ENCODE results near the gene PHLDB2.

The PHLDB2 gene

GRCh38 chr3:111899966-111900365 lies 40.9 kb downstream of the PHLDB2 start:
- Histone ChIP-seq H3K36me3 (ENCODE audit: control insufficient read depth, insufficient read depth, low read length) (peaks cover 4% of the 10 kb centered on the region), H3K4me1 (ENCODE audit: control insufficient read depth, insufficient read depth, low read length) (peaks cover 4% of the 10 kb centered on the region)
- WGBS, 2 experiments = 94 to 96% methylated on average over 2 of the region's 2 CpGs

DNA sequence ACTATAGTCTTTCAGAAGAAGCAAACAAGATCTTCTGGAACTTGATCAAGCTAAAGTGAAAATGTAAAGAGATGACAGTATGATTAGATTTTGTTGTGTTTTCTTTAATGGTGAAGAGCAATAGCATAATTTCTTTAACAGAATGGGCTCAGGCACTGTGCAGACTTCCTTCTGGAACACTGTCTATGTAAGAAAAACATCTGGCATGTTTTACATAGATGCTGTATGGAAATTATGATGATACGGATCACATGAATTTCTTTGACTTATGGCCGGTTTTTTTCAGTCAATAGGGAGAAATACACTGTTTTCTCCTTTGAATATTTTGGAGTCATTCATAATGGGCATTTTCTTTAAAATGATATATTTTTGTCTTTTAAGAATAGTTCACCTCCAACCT lies 42.6 kb downstream of the PHLDB2 start:
- Histone ChIP-seq H3K36me3 (ENCODE audit: control insufficient read depth, insufficient read depth, low read length) (peaks cover 4% of the 10 kb centered on the region), H3K4me1 (ENCODE audit: control insufficient read depth, insufficient read depth, low read length) (peaks cover 4% of the 10 kb centered on the region), H3K27ac (ENCODE audit: insufficient read depth, low read depth, low read length, poor library complexity, severe bottlenecking) (no peak overlapping the region), H3K9me3 (ENCODE audit: control insufficient read depth, low read length) (no peaks in the 10 kb centered on the region), H3K27me3 (ENCODE audit: control insufficient read depth, insufficient read depth, low read length, poor library complexity, severe bottlenecking) (no peaks in the 10 kb centered on the region), H3K4me3 (ENCODE audit: insufficient read depth, low read depth, low read length) (no peak overlapping the region)
- WGBS, 2 experiments = 89 to 97% methylated on average over 2 of the region's 2 CpGs

More at GRCh38 chr3:111899966-111900365, 40.9 kb downstream of the PHLDB2 start:
- Histone ChIP-seq H3K27ac (ENCODE audit: insufficient read depth, low read depth, low read length, poor library complexity, severe bottlenecking) (no peak overlapping the region), H3K4me3 (ENCODE audit: insufficient read depth, low read depth, low read length) (no peak overlapping the region), H3K27me3 (ENCODE audit: control insufficient read depth, insufficient read depth, low read length, poor library complexity, severe bottlenecking) (no peaks in the 10 kb centered on the region), H3K9me3 (ENCODE audit: control insufficient read depth, low read length) (no peaks in the 10 kb centered on the region)

- WGBS, 2 experiments = 96 to 97% methylated on average over 3 to 4 of the region's 4 CpGs
- peaks cover 4% of the 10 kb centered on the region for H3K4me1 ChIP-seq (ENCODE audit: control insufficient read depth, insufficient read depth, low read length)
- no peak overlapping the region for H3K4me3 ChIP-seq (ENCODE audit: insufficient read depth, low read depth, low read length)
- H3K9me3 ChIP-seq (ENCODE audit: control insufficient read depth, low read length) = no peaks in the 10 kb centered on the region
- H3K27me3 ChIP-seq (ENCODE audit: control insufficient read depth, insufficient read depth, low read length, poor library complexity, severe bottlenecking) = no peaks in the 10 kb centered on the region
- H3K36me3 ChIP-seq (ENCODE audit: control insufficient read depth, insufficient read depth, low read length) = peaks cover 4% of the 10 kb centered on the region
- H3K27ac ChIP-seq (ENCODE audit: insufficient read depth, low read depth, low read length, poor library complexity, severe bottlenecking) = no peak overlapping the region
These were observed 43.5 kb downstream of the PHLDB2 start for GRCh38 chr3:111902534-111902933.

- H3K4me3 ChIP-seq (ENCODE audit: insufficient read depth, low read depth, low read length) = no peak overlapping the region
- WGBS, 2 experiments = 63 to 79% methylated on average over 2 of the region's 2 CpGs
- H3K36me3 ChIP-seq (ENCODE audit: control insufficient read depth, insufficient read depth, low read length) = peaks cover 4% of the 10 kb centered on the region
- peaks cover 4% of the 10 kb centered on the region for H3K4me1 ChIP-seq (ENCODE audit: control insufficient read depth, insufficient read depth, low read length)
- no peaks in the 10 kb centered on the region for H3K9me3 ChIP-seq (ENCODE audit: control insufficient read depth, low read length)
- no peaks in the 10 kb centered on the region for H3K27me3 ChIP-seq (ENCODE audit: control insufficient read depth, insufficient read depth, low read length, poor library complexity, severe bottlenecking)
- H3K27ac ChIP-seq (ENCODE audit: insufficient read depth, low read depth, low read length, poor library complexity, severe bottlenecking) = no peak overlapping the region
These were observed 44.0 kb downstream of the PHLDB2 start for GRCh38 chr3:111903067-111903511.

GRCh38 chr3:111904376-111905241 lies 45.5 kb downstream of the PHLDB2 start:
- Histone ChIP-seq H3K4me1 (ENCODE audit: control insufficient read depth, insufficient read depth, low read length) (peaks cover 4% of the 10 kb centered on the region), H3K9me3 (ENCODE audit: control insufficient read depth, low read length) (no peaks in the 10 kb centered on the region), H3K4me3 (ENCODE audit: insufficient read depth, low read depth, low read length) (no peak overlapping the region), H3K27me3 (ENCODE audit: control insufficient read depth, insufficient read depth, low read length, poor library complexity, severe bottlenecking) (no peaks in the 10 kb centered on the region), H3K36me3 (ENCODE audit: control insufficient read depth, insufficient read depth, low read length) (no peaks in the 10 kb centered on the region), H3K27ac (ENCODE audit: insufficient read depth, low read depth, low read length, poor library complexity, severe bottlenecking) (no peak overlapping the region)
- WGBS, 2 experiments = 92 to 98% methylated on average over 4 of the region's 4 CpGs

DNA sequence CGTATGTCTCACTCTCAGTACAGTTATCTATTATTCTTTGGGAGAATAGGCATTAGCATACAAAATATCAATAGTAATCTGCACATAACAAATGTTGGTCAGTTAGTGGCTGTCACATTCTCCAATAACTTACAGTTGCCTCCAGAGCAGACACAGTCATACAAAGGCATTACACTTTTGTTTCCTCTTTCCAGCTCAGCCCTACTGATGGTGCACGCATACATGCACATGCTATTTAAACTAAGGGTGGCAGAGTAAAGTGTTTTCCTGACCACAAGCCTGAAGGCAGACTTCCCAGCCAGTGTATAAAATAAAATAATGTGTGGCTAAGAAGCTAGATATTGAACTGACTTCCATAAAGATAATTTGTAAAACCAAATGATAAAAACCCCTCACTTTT lies 47.6 kb downstream of the PHLDB2 start:
- Histone ChIP-seq H3K27me3 (ENCODE audit: control insufficient read depth, insufficient read depth, low read length, poor library complexity, severe bottlenecking) (no peaks in the 10 kb centered on the region), H3K9me3 (ENCODE audit: control insufficient read depth, low read length) (no peaks in the 10 kb centered on the region), H3K4me3 (ENCODE audit: insufficient read depth, low read depth, low read length) (no peak overlapping the region), H3K36me3 (ENCODE audit: control insufficient read depth, insufficient read depth, low read length) (no peaks in the 10 kb centered on the region), H3K4me1 (ENCODE audit: control insufficient read depth, insufficient read depth, low read length) (peaks cover 4% of the 10 kb centered on the region), H3K27ac (ENCODE audit: insufficient read depth, low read depth, low read length, poor library complexity, severe bottlenecking) (no peak overlapping the region)
- WGBS, 2 experiments = 88 to 95% methylated on average over 2 of the region's 2 CpGs

- WGBS, 2 experiments = 96% methylated on average over 4 of the region's 4 CpGs
- H3K27me3 ChIP-seq (ENCODE audit: control insufficient read depth, insufficient read depth, low read length, poor library complexity, severe bottlenecking) = no peaks in the 10 kb centered on the region
- no peak overlapping the region for H3K27ac ChIP-seq (ENCODE audit: insufficient read depth, low read depth, low read length, poor library complexity, severe bottlenecking)
- H3K4me3 ChIP-seq (ENCODE audit: insufficient read depth, low read depth, low read length) = no peak overlapping the region
- H3K9me3 ChIP-seq (ENCODE audit: control insufficient read depth, low read length) = no peaks in the 10 kb centered on the region
- H3K4me1 ChIP-seq (ENCODE audit: control insufficient read depth, insufficient read depth, low read length) = peaks cover 4% of the 10 kb centered on the region
- no peaks in the 10 kb centered on the region for H3K36me3 ChIP-seq (ENCODE audit: control insufficient read depth, insufficient read depth, low read length)
These were observed 48.1 kb downstream of the PHLDB2 start for GRCh38 chr3:111907151-111907550.

- H3K4me3 ChIP-seq (ENCODE audit: insufficient read depth, low read depth, low read length) = no peak overlapping the region
- H3K9me3 ChIP-seq (ENCODE audit: control insufficient read depth, low read length) = no peaks in the 10 kb centered on the region
- peaks cover 1% of the 10 kb centered on the region for H3K4me1 ChIP-seq (ENCODE audit: control insufficient read depth, insufficient read depth, low read length)
- WGBS, 2 experiments = 72 to 92% methylated on average over 2 of the region's 2 CpGs
- H3K27ac ChIP-seq (ENCODE audit: insufficient read depth, low read depth, low read length, poor library complexity, severe bottlenecking) = no peak overlapping the region
- no peaks in the 10 kb centered on the region for H3K27me3 ChIP-seq (ENCODE audit: control insufficient read depth, insufficient read depth, low read length, poor library complexity, severe bottlenecking)
- no peaks in the 10 kb centered on the region for H3K36me3 ChIP-seq (ENCODE audit: control insufficient read depth, insufficient read depth, low read length)
These were observed 51.7 kb downstream of the PHLDB2 start for GRCh38 chr3:111910806-111911205.

GRCh38 chr3:111911446-111911845 lies 52.4 kb downstream of the PHLDB2 start:
- 87 to 90% methylated on average over 3 of the region's 3 CpGs for WGBS, 2 experiments
- no peaks in the 10 kb centered on the region for H3K36me3 ChIP-seq (ENCODE audit: control insufficient read depth, insufficient read depth, low read length)

GRCh38 chr3:111913163-111913763 lies 54.2 kb downstream of the PHLDB2 start:
- H3K27me3 ChIP-seq (ENCODE audit: control insufficient read depth, insufficient read depth, low read length, poor library complexity, severe bottlenecking) = no peaks in the 10 kb centered on the region
- peaks cover 11% of the 10 kb centered on the region for H3K4me1 ChIP-seq (ENCODE audit: control insufficient read depth, insufficient read depth, low read length)
- H3K4me3 ChIP-seq (ENCODE audit: insufficient read depth, low read depth, low read length) = no peak overlapping the region
- no peak overlapping the region for H3K27ac ChIP-seq (ENCODE audit: insufficient read depth, low read depth, low read length, poor library complexity, severe bottlenecking)
- no peaks in the 10 kb centered on the region for H3K9me3 ChIP-seq (ENCODE audit: control insufficient read depth, low read length)
- H3K36me3 ChIP-seq (ENCODE audit: control insufficient read depth, insufficient read depth, low read length) = no peaks in the 10 kb centered on the region
- WGBS, 2 experiments = 81 to 86% methylated on average over 8 of the region's 8 CpGs

More at GRCh38 chr3:111911446-111911845, 52.4 kb downstream of the PHLDB2 start:
- H3K27ac ChIP-seq (ENCODE audit: insufficient read depth, low read depth, low read length, poor library complexity, severe bottlenecking) = no peak overlapping the region
- H3K27me3 ChIP-seq (ENCODE audit: control insufficient read depth, insufficient read depth, low read length, poor library complexity, severe bottlenecking) = no peaks in the 10 kb centered on the region
- H3K4me1 ChIP-seq (ENCODE audit: control insufficient read depth, insufficient read depth, low read length) = peaks cover 7% of the 10 kb centered on the region
- H3K4me3 ChIP-seq (ENCODE audit: insufficient read depth, low read depth, low read length) = no peak overlapping the region
- H3K9me3 ChIP-seq (ENCODE audit: control insufficient read depth, low read length) = no peaks in the 10 kb centered on the region
